ENCODE measurements around the gene ATAD3C. TPM values are rescaled to one million over a fixed set of nuclear protein-coding genes. Genes with fewer than 3 reads are reported as not detected.

The ATAD3C gene
- polyA plus RNA-seq, 3 donors: not detected

- no peak overlapping the region for H3K4me3 ChIP-seq (replicated peaks in 1 of 3; ENCODE audit: low read depth in 2 of 3, low read length in 3 of 3)
- H3K27ac Mint-ChIP-seq: peak overlapping the region in 1 of 7 donors; percentile 58
- DNase-seq: no peak
- TF ChIP-seq CTCF (IDR thresholded peaks at IDR 0.05): no peak
- peaks cover 2 to 35% of the 10 kb centered on the region in 2 donors for H3K27me3 ChIP-seq (ENCODE audit: control insufficient read depth in 2 of 2, insufficient read depth in 2 of 2, low read length in 2 of 2)
- intact Hi-C loops (cut with micrococcal nuclease): no loop called here
- H3K9ac ChIP-seq (ENCODE audit: insufficient read depth, low read length, poor library complexity, severe bottlenecking): no peak overlapping the region
- H3K36me3 Mint-ChIP-seq: no peaks in the 10 kb centered on the region
- H3K4me1 ChIP-seq (ENCODE audit: control insufficient read depth in 1 of 2, insufficient read depth in 2 of 2, low read length in 2 of 2): no peaks in the 10 kb centered on the region
- H2AFZ ChIP-seq (ENCODE audit: insufficient read depth, low read depth, low read length, poor library complexity, severe bottlenecking): no peak overlapping the region
- 98% methylated on average over 11 of the region's 15 CpGs for WGBS (ENCODE audit: insufficient coverage)
- H3K27ac ChIP-seq (ENCODE audit: low read depth in 1 of 2, low read length in 2 of 2): no peak overlapping the region
- no peaks in the 10 kb centered on the region for H3K9me3 ChIP-seq (replicated peaks in 1 of 2; ENCODE audit: control insufficient read depth in 1 of 2, insufficient read depth in 1 of 2, low read length in 2 of 2)
- no peak overlapping the region for H3K4me3 Mint-ChIP-seq
- no peaks in the 10 kb centered on the region for H4K20me1 ChIP-seq (ENCODE audit: insufficient read depth, low read length)
- H3K79me2 ChIP-seq (ENCODE audit: insufficient read depth, low read length): no peaks in the 10 kb centered on the region
- H3K36me3 ChIP-seq (replicated peaks in 1 of 2; ENCODE audit: control insufficient read depth in 1 of 2, insufficient read depth in 2 of 2, low read length in 2 of 2): no peaks in the 10 kb centered on the region
- H3K4me1 Mint-ChIP-seq: no peaks in the 10 kb centered on the region
- H3K4me2 ChIP-seq (replicated peaks; ENCODE audit: extremely low read depth, low read length, poor library complexity, severe bottlenecking): no peak overlapping the region
- peaks cover 29 to 78% (median 39%) of the 10 kb centered on the region in 3 donors for H3K27me3 Mint-ChIP-seq (ENCODE audit: low read depth in 3 of 3)
- H3K9me3 Mint-ChIP-seq: peaks cover 0 to 5% (median 0%) of the 10 kb centered on the region in 7 donors
Measured at GRCh38 chr1:1424707-1425106, 24.8 kb upstream of the ATAD3C start.

- Mint-ChIP-seq H3K4me3 (peak overlapping the region in 1 of 2 donors; percentile 30), H3K27me3 (ENCODE audit: low read depth in 3 of 3) (peaks cover 34 to 83% (median 45%) of the 10 kb centered on the region in 3 donors), H3K36me3 (no peaks in the 10 kb centered on the region), H3K4me1 (no peaks in the 10 kb centered on the region), H3K9me3 (peaks cover 0 to 5% (median 0%) of the 10 kb centered on the region in 7 donors), H3K27ac (no peak overlapping the region)
- Histone ChIP-seq H3K9ac (ENCODE audit: insufficient read depth, low read length, poor library complexity, severe bottlenecking) (no peak overlapping the region), H3K36me3 (replicated peaks in 1 of 2; ENCODE audit: control insufficient read depth in 1 of 2, insufficient read depth in 2 of 2, low read length in 2 of 2) (no peaks in the 10 kb centered on the region), H3K27ac (ENCODE audit: low read depth in 1 of 2, low read length in 2 of 2) (no peak overlapping the region), H3K4me3 (replicated peaks in 1 of 3; ENCODE audit: low read depth in 2 of 3, low read length in 3 of 3) (no peak overlapping the region), H3K4me2 (replicated peaks; ENCODE audit: extremely low read depth, low read length, poor library complexity, severe bottlenecking) (no peak overlapping the region), H2AFZ (ENCODE audit: insufficient read depth, low read depth, low read length, poor library complexity, severe bottlenecking) (no peak overlapping the region), H3K4me1 (ENCODE audit: control insufficient read depth in 1 of 2, insufficient read depth in 2 of 2, low read length in 2 of 2) (no peaks in the 10 kb centered on the region), H3K79me2 (ENCODE audit: insufficient read depth, low read length) (no peaks in the 10 kb centered on the region), H3K27me3 (ENCODE audit: control insufficient read depth in 2 of 2, insufficient read depth in 2 of 2, low read length in 2 of 2) (peaks cover 2 to 37% of the 10 kb centered on the region in 2 donors), H3K9me3 (replicated peaks in 1 of 2; ENCODE audit: control insufficient read depth in 1 of 2, insufficient read depth in 1 of 2, low read length in 2 of 2) (no peaks in the 10 kb centered on the region), H4K20me1 (ENCODE audit: insufficient read depth, low read length) (no peaks in the 10 kb centered on the region)
- intact Hi-C loops (cut with micrococcal nuclease): no loop called here
- DNase-seq: no peak
- 88% methylated on average over 9 of the region's 12 CpGs for WGBS (ENCODE audit: insufficient coverage)
- TF ChIP-seq CTCF (IDR thresholded peaks at IDR 0.05): no peak
Measured at GRCh38 chr1:1425426-1425752, 24.1 kb upstream of the ATAD3C start.
